Endothelial cell of umbilical vein (primary cell): ENCODE results near the gene KLC3. TPM values are rescaled to one million over a fixed set of nuclear protein-coding genes. Genes with fewer than 3 reads are reported as not detected.
A peak's percentile ranks its signal among the peaks of the same experiment; 100 is the strongest.

Source experiments
- BruUV-seq: library from RNA; stranded (reverse); fragments of 400-500 nt; replicated peaks from 2 replicates; lab custom pipeline; 2021; lab: Mats Ljungman, UMichigan
- CTCF ChIA-PET: fragments of 300-600, 350-600 bp; sonication (Branson Sonifier 250); formaldehyde crosslinking; loops from one replicate; lab custom pipeline; 2021; ENCODE audit warnings: antibody characterized with exemption, inconsistent platforms; lab: Charles Lee
- POLR2A ChIA-PET: fragments of 300-600, 350-600 bp; sonication (Branson Sonifier 250); formaldehyde crosslinking; loops from one replicate; lab custom pipeline; 2021; ENCODE audit warnings: antibody characterized with exemption, inconsistent platforms; lab: Charles Lee
- DNase-seq: peaks from one replicate; pipeline ENCODE4 v3.0.0-alpha.2; 2011; ENCODE audit warnings: low read depth, low spot score
- FAIRE-seq: peaks from 2 replicates; lab custom pipeline; 2011; peaks lifted over from hg19 to GRCh38; lab: Jason Lieb, UNC
- H2AFZ ChIP-seq: 2 replicates; pipeline ENCODE4 v1.6.0; 2012; ENCODE audit warnings: low read depth, low read length, control low read depth, inconsistent platforms
- H3K27ac ChIP-seq: 2 replicates; pipeline ENCODE4 v1.5.1; 2011; ENCODE audit warnings: low read depth, mild to moderate bottlenecking, control low read depth, low read length, moderate library complexity; ENCODE audit not compliant: insufficient read depth
- H3K27me3 ChIP-seq, 2 experiments: 2 replicates each; pipeline versions ENCODE4 v1.6.0 to v1.6.1; 2011; ENCODE audit warnings: low read length in 2 of 2, mixed read lengths in 1 of 2; ENCODE audit not compliant: control insufficient read depth in 2 of 2, insufficient read depth in 2 of 2
- H3K36me3 ChIP-seq, 2 experiments: 2 replicates in 1 of 2; 3 replicates in 1 of 2; pipeline ENCODE4 v1.5.1; 2011; ENCODE audit warnings: low read length in 2 of 2, mild to moderate bottlenecking in 1 of 2, moderate library complexity in 1 of 2; ENCODE audit not compliant: control insufficient read depth in 2 of 2, insufficient read depth in 2 of 2; ENCODE audit errors: extremely low read depth in 1 of 2
- H3K4me1 ChIP-seq: 3 replicates; pipeline ENCODE4 v1.5.1; 2011; ENCODE audit warnings: mild to moderate bottlenecking, low read length; ENCODE audit not compliant: control insufficient read depth, insufficient read depth; ENCODE audit errors: extremely low read depth
- H3K4me2 ChIP-seq: 2 replicates; pipeline ENCODE4 v1.6.1; 2011; ENCODE audit warnings: low read length, control low read depth, mixed read lengths; ENCODE audit not compliant: insufficient read depth
- H3K4me3 ChIP-seq, 3 experiments: fragments of 200-600 bp in 1 of 3; sonication (generic), shearing (Covaris generic) in 1 of 3; replicated peaks in 1 of 3; 2 replicates each; pipeline ENCODE4 v1.5.1; 2011 to 2016; ENCODE audit warnings: control low read depth in 3 of 3, low read length in 3 of 3, mild to moderate bottlenecking in 2 of 3, inconsistent platforms in 1 of 3, low read depth in 1 of 3, moderate library complexity in 1 of 3; ENCODE audit not compliant: insufficient read depth in 1 of 3
- H3K79me2 ChIP-seq: 2 replicates; pipeline ENCODE4 v1.6.0; 2012; ENCODE audit warnings: low read length, inconsistent platforms; ENCODE audit not compliant: control insufficient read depth, insufficient read depth
- H3K9ac ChIP-seq: replicated peaks from 2 replicates; pipeline ENCODE3; 2011; ENCODE audit warnings: low read length, control low read depth; ENCODE audit not compliant: insufficient read depth; ENCODE audit errors: extremely low read depth
- H3K9me1 ChIP-seq: replicated peaks from 3 replicates; pipeline ENCODE4 v1.6.0; 2011; ENCODE audit warnings: mild to moderate bottlenecking, low read length; ENCODE audit not compliant: control insufficient read depth, insufficient read depth; ENCODE audit errors: extremely low read depth
- H3K9me3 ChIP-seq: replicated peaks from 2 replicates; pipeline ENCODE4 v1.5.1; 2012; ENCODE audit warnings: low read length, inconsistent platforms; ENCODE audit not compliant: control insufficient read depth, insufficient read depth
- H4K20me1 ChIP-seq: replicated peaks from 2 replicates; pipeline ENCODE3; 2011; ENCODE audit warnings: mild to moderate bottlenecking, low read length; ENCODE audit not compliant: control insufficient read depth, insufficient read depth; ENCODE audit errors: extremely low read depth
- CTCF ChIP-seq, 2 donors: IDR thresholded peaks; 1 replicate in 1 of 2; 2 replicates in 1 of 2; pipeline ENCODE4 v1.5.1; 2011; ENCODE audit warnings: low read length in 2 of 2, mild to moderate bottlenecking in 2 of 2, moderate library complexity in 2 of 2, control low read depth in 1 of 2, inconsistent platforms in 1 of 2, low read depth in 1 of 2; ENCODE audit not compliant: insufficient read depth in 1 of 2; ENCODE audit errors: extremely low read depth in 1 of 2
- EZH2 ChIP-seq: IDR thresholded peaks from 2 replicates; pipeline ENCODE4 v1.6.1; 2012; ENCODE audit warnings: borderline replicate concordance, low read depth, mild to moderate bottlenecking, moderate library complexity, low read length, inconsistent platforms; ENCODE audit not compliant: severe bottlenecking
- FOS ChIP-seq: IDR thresholded peaks from 2 replicates; pipeline ENCODE4 v1.6.1; 2011; ENCODE audit warnings: mild to moderate bottlenecking, low read length, moderate library complexity, borderline replicate concordance; ENCODE audit not compliant: insufficient read depth
- JUN ChIP-seq: IDR thresholded peaks from 2 replicates; pipeline ENCODE4 v1.6.1; 2011; ENCODE audit warnings: borderline replicate concordance, low read depth; ENCODE audit not compliant: insufficient read length, insufficient read depth
- MYC ChIP-seq: IDR thresholded peaks from one replicate; pipeline ENCODE4 v1.6.1; 2011; ENCODE audit warnings: mild to moderate bottlenecking, low read depth, low read length
- POLR2A ChIP-seq: IDR thresholded peaks from 2 replicates; pipeline ENCODE4 v1.6.1; 2012; ENCODE audit warnings: low read depth, mild to moderate bottlenecking, control low read depth, low read length
- POLR2AphosphoS5 ChIP-seq: IDR thresholded peaks from 2 replicates; pipeline ENCODE4 v1.6.1; 2012; ENCODE audit warnings: low read depth, mild to moderate bottlenecking, control low read depth, low read length, moderate library complexity; ENCODE audit not compliant: insufficient read depth
- dilution Hi-C: fragments of 300-500 bp; cut with MboI; formaldehyde crosslinking; loops from one replicate; pipeline ENCODE4 v1.15.0; 2019; ENCODE audit warnings: low sequenced_read_pairs; ENCODE audit not compliant: extremely low pct_ligation_motif_present
- intact Hi-C: fragments of 100-400 bp; cut with micrococcal nuclease; formaldehyde crosslinking; loops from one replicate; pipeline ENCODE4 v1.10.0; 2022
- polyA plus RNA-seq, 4 experiments: library from polyadenylated mRNA; depleted of rRNA in 3 of 4; stranded (reverse) in 3 of 4; unstranded in 1 of 4; fragments of >200 nt; gene quantifications; 2 replicates each; pipeline versions ENCODE4 v1.2.1 to v1.2.3, GENCODE V29; 2011 to 2012; ENCODE audit warnings: missing spikeins in 1 of 4
- total RNA-seq: library from RNA; stranded (reverse); gene quantifications from 2 replicates; pipeline ENCODE4 v1.2.3, GENCODE V29; 2021

Gene KLC3
- total and polyA plus RNA-seq, 2 donors (not counting 3 experiments of a cell fraction or from before 2014, with no cell fraction given), result not detected

GRCh38 chr19:45348367-45349125, 8.0 kb downstream of the KLC3 start:
- Histone ChIP-seq H4K20me1 (no peaks in the 10 kb centered on the region), H3K9ac (no peak overlapping the region), H3K27ac (no peak overlapping the region), H3K4me1 (no peaks in the 10 kb centered on the region), H3K79me2 (no peaks in the 10 kb centered on the region), H3K4me2 (no peak overlapping the region), H3K27me3 (no peaks in the 10 kb centered on the region), H3K9me3 (no peaks in the 10 kb centered on the region), H3K4me3 (no peak overlapping the region), H3K36me3 (peaks cover 3 to 22% of the 10 kb centered on the region in 2 experiments), H3K9me1 (no peaks in the 10 kb centered on the region), H2AFZ (no peak overlapping the region)
- ChIA-PET POLR2A (no interaction called here), CTCF (no interaction called here)
- dilution Hi-C loops, result no loop called here
- FAIRE-seq (no peak), DNase-seq (no peak)
- BruUV-seq, result no TSS peak
- TF ChIP-seq EZH2, result no peak
- TF ChIP-seq CTCF (IDR thresholded peaks at IDR 0.05; ENCODE audit: extremely low read depth in 1 of 2, insufficient read depth in 1 of 2, low read depth in 1 of 2, low read length in 2 of 2), result no peak
- TF ChIP-seq JUN, result no peak
- TF ChIP-seq MYC, result no peak
- TF ChIP-seq POLR2A, result no peak
- TF ChIP-seq POLR2AphosphoS5, result peak; percentile 28
- no peak for TF ChIP-seq FOS
- intact Hi-C loops, result no loop called here
